NB4 (cell line): Measurements from ENCODE around the gene IFTAP.

Experiments
- DNase-seq: peaks from one replicate; pipeline ENCODE4 v3.0.0; 2010; ENCODE audit warnings: low read depth
- H3K4me3 ChIP-seq: one replicate; pipeline ENCODE4 v1.5.1; 2011; ENCODE audit warnings: mild to moderate bottlenecking, low read depth, low read length, moderate library complexity
- MYC ChIP-seq: IDR thresholded peaks from 2 replicates; pipeline ENCODE4 v1.6.1; 2011; ENCODE audit warnings: low read depth, low read length
- POLR2A ChIP-seq: IDR thresholded peaks from 2 replicates; pipeline ENCODE4 v1.6.1; 2011; ENCODE audit warnings: mild to moderate bottlenecking; ENCODE audit not compliant: insufficient read length; ENCODE audit errors: extremely low read depth
- TF ChIP-seq, protein P1 (sequence below): IDR thresholded peaks from one replicate; pipeline ENCODE4 v1.5.1; 2012; ENCODE audit warnings: low read depth, low read length
- TF ChIP-seq, protein P2 (sequence below): IDR thresholded peaks from 2 replicates; pipeline ENCODE4 v1.6.1; 2011; ENCODE audit warnings: low read depth, low read length

The IFTAP gene

DNA sequence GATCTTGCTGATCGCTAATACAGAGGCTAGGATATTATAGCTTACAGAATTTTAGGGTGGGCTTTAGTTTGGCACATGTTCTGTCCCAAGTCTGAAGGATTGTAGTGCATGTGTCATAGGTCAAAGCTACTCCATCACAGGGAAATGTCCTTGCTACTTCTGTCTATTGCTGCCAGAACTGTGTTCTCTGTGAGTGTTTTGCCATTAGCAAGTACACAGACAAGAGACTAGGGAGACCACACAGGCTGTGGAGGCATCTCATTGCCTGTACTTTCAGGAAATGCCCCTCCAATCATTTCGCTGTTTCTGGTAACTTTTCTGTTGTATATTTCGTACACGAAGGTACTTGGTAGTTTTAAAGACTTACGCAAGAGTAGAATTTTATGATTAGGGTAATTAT is 29.2 kb downstream of the IFTAP start:
- no peak for DNase-seq
- H3K4me3 ChIP-seq = no peak overlapping the region
- TF ChIP-seq POLR2A = no peak

DNA sequence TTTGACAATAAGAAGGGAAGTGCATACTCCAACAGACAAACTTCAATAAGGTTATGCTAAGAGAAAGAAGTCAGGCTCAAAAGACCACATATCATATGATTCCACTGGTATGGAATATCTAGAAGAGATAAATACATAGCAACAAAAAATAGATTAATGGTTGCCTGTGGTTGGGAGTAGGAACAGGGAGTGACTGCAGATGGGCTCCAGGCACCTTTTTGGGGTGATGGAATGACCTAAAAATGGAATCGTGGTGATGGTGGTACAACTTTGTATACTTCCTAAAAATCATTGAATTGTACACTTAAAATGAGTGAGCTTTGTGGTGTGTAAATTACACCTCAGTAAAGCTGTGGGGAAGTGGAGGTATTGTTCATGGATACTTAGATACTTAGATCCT is 32.7 kb downstream of the IFTAP start:
- no peak overlapping the region for H3K4me3 ChIP-seq
- TF ChIP-seq, protein P1, sequence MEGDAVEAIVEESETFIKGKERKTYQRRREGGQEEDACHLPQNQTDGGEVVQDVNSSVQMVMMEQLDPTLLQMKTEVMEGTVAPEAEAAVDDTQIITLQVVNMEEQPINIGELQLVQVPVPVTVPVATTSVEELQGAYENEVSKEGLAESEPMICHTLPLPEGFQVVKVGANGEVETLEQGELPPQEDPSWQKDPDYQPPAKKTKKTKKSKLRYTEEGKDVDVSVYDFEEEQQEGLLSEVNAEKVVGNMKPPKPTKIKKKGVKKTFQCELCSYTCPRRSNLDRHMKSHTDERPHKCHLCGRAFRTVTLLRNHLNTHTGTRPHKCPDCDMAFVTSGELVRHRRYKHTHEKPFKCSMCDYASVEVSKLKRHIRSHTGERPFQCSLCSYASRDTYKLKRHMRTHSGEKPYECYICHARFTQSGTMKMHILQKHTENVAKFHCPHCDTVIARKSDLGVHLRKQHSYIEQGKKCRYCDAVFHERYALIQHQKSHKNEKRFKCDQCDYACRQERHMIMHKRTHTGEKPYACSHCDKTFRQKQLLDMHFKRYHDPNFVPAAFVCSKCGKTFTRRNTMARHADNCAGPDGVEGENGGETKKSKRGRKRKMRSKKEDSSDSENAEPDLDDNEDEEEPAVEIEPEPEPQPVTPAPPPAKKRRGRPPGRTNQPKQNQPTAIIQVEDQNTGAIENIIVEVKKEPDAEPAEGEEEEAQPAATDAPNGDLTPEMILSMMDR = no peak
- TF ChIP-seq MYC (no peak), POLR2A (no peak)
- TF ChIP-seq, protein P2, sequence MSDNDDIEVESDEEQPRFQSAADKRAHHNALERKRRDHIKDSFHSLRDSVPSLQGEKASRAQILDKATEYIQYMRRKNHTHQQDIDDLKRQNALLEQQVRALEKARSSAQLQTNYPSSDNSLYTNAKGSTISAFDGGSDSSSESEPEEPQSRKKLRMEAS = no peak
- no peak for DNase-seq

DNA sequence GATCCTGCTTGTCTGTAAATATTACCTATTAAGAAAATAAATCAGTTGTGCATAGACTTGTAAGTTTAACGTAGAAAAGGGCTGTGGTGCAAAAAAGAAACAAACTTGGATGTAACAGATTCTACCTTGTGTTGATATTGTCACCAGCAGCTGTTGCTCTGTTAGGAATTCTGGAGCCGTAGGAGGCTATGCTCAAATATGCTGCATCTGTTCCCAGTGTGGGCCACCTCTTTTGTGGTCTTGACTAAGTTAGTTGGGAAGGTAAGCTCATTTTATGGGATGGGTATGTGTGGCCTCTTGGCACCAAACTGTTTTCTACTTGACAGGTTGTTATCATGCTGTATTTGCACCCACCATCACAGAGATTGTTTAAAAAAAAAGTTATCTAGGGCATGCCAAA is 33.2 kb downstream of the IFTAP start:
- TF ChIP-seq MYC (no peak), POLR2A (no peak)
- TF ChIP-seq, protein P2 = no peak
- TF ChIP-seq, protein P1 = no peak
- H3K4me3 ChIP-seq = no peak overlapping the region
- DNase-seq = no peak

DNA sequence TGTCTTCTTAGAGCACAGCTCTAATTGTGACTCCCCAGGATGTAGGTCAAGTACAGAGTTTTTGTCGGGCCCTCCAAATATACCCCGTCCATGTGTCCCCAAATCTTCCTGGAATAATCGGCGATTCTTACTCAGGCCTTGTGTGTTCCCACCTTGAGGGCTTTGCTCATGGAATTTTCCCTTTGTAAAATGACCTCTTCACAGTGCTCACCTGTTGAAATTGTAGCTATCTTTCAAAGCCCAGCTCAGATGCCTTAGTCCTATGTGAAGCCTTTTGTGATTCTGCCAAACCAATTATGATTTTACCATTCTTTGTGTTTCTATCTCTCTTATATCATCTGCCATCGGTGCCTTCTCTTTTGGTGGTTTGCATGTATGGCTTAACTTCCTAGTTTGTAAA is 33.8 kb downstream of the IFTAP start:
- no peak for DNase-seq
- TF ChIP-seq POLR2A = no peak
- no peak for TF ChIP-seq MYC
- TF ChIP-seq, protein P2 = no peak
- TF ChIP-seq, protein P1 = no peak
- H3K4me3 ChIP-seq = no peak overlapping the region

DNA sequence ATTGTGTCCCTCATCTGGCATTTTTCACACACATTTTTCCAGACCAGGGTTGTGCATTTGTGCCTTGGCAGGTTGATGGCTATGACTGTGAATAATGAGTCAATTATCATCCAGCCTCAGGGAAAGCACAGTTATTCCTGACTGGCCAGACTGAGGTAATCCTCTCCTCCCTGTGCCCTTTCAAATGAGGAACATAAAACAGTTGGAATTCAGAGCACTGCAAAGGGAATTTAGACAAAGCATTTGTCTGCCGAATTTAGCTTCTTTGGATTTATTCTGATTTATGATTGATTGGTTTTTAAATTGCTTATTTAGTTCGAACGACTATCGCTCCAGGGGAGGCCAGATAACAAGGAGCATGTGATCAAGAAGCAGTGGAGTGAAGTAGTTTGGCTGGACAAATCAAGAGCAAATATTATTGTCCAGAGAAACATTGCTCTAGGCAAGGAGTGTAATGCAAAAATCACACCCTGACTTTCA is 34.5 kb downstream of the IFTAP start:
- H3K4me3 ChIP-seq = no peak overlapping the region
- no peak for DNase-seq
- TF ChIP-seq, protein P2 = no peak
- TF ChIP-seq POLR2A = no peak
- no peak for TF ChIP-seq MYC
- TF ChIP-seq, protein P1 = no peak

DNA sequence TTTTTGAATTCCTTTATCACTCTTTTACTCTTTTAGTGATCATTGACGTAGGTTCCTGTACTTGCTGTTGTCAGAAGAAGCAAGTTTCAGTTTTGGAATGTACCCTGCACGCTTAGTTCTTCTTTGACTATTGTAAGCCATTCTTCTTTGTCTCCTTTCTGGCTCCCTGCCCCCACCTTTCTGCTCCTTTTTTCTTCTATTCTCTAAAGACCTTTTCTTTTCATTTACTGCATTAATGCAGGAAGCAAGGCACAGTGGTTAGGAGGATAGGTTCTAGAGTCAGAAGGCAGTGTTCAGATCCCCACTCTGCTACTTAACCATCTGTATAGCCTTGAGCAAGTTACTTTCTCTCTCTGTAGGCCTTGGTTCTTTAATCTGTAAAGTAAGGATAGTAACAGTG is 37.5 kb downstream of the IFTAP start:
- no peak overlapping the region for H3K4me3 ChIP-seq
- no peak for DNase-seq
- no peak for TF ChIP-seq MYC
- TF ChIP-seq POLR2A = no peak
- TF ChIP-seq, protein P2 = no peak
- TF ChIP-seq, protein P1 = no peak
